Lung (tissue), 12 donors: ENCODE measurements around the gene TMEM89. TPM values are rescaled to one million over a fixed set of nuclear protein-coding genes. Genes with fewer than 3 reads are reported as not detected.

Experiments used
- ATAC-seq: fragments of 200-7000 bp; cut with Tn5 transposase; one replicate; pipeline ENCODE4 v1.9.1; 2020; ENCODE audit warnings: moderate number of reproducible peaks; ENCODE audit not compliant: insufficient read depth, low FRiP score
- DNase-seq, 3 donors: peaks; one replicate each; pipeline ENCODE4 v3.0.0-alpha.2; 2013 to 2017
- H3K27ac ChIP-seq, 2 donors: one replicate each; pipeline ENCODE4 v1.5.1; 2013; ENCODE audit warnings: mild to moderate bottlenecking in 2 of 2, moderate library complexity in 2 of 2, control low read depth in 1 of 2, inconsistent platforms in 1 of 2, low read depth in 1 of 2, low read length in 1 of 2
- H3K27me3 ChIP-seq, 3 donors: one replicate each; pipeline ENCODE4 v1.5.1; 2013; ENCODE audit warnings: low read length in 2 of 3; ENCODE audit not compliant: control insufficient read depth in 3 of 3, insufficient read depth in 3 of 3
- H3K36me3 ChIP-seq, 4 donors: one replicate each; pipeline ENCODE4 v1.5.1; 2013; ENCODE audit warnings: low read length in 4 of 4, mild to moderate bottlenecking in 1 of 4, moderate library complexity in 1 of 4; ENCODE audit not compliant: control insufficient read depth in 4 of 4, insufficient read depth in 4 of 4
- H3K4me1 ChIP-seq, 5 donors: one replicate each; pipeline ENCODE4 v1.5.1; 2013; ENCODE audit warnings: low read length in 5 of 5, mild to moderate bottlenecking in 2 of 5, moderate library complexity in 1 of 5; ENCODE audit not compliant: control insufficient read depth in 5 of 5, insufficient read depth in 5 of 5
- H3K4me3 ChIP-seq: one replicate; pipeline ENCODE4 v1.5.1; 2013; ENCODE audit warnings: mild to moderate bottlenecking, control low read depth, moderate library complexity
- H3K9ac ChIP-seq, 2 donors: one replicate each; pipeline ENCODE4 v1.5.1; 2013; ENCODE audit warnings: low read length in 2 of 2, control low read depth in 1 of 2; ENCODE audit not compliant: insufficient read depth in 1 of 2
- H3K9me3 ChIP-seq, 4 donors: one replicate each; pipeline ENCODE4 v1.5.1; 2013; ENCODE audit warnings: low read length in 3 of 4, mild to moderate bottlenecking in 1 of 4, moderate library complexity in 1 of 4; ENCODE audit not compliant: control insufficient read depth in 4 of 4, insufficient read depth in 3 of 4
- WGBS, 2 donors: extraction: QIAGEN DNeasy Blood & Tissue Kit; methylation state at CpG; one replicate each; pipeline ENCODE4 v1.1.7; 2013; 5-methylcytosine and 5-hydroxymethylcytosine counted together
- polyA plus RNA-seq, 2 donors: library from polyadenylated mRNA; stranded (reverse); fragments of 200-250 nt; gene quantifications; one replicate each; pipeline ENCODE4 v1.2.1, GENCODE V29; 2013
- total RNA-seq, 2 donors: library from RNA; depleted of rRNA in 1 of 2; stranded (reverse); fragments of >200 nt in 1 of 2; gene quantifications; one replicate each; pipeline ENCODE4 v1.2.1, GENCODE V29; 2014 to 2021
- TF ChIP-seq, protein P1 (sequence below): IDR thresholded peaks from 2 replicates; pipeline ENCODE4 v1.5.1; 2012; ENCODE audit warnings: mild to moderate bottlenecking; ENCODE audit errors: control extremely low read depth, extremely low read depth
- donor health status: control.
- donor health status: control.
- donor health status: Bipolar disorder and iron deficiency.
- donor health status: healthy.
- donor health status: DM: yes; HTN: yes; CAD: no.

TMEM89 gene
- total and polyA plus RNA-seq, 4 donors = 0.22 TPM; not detected in 3

DNA sequence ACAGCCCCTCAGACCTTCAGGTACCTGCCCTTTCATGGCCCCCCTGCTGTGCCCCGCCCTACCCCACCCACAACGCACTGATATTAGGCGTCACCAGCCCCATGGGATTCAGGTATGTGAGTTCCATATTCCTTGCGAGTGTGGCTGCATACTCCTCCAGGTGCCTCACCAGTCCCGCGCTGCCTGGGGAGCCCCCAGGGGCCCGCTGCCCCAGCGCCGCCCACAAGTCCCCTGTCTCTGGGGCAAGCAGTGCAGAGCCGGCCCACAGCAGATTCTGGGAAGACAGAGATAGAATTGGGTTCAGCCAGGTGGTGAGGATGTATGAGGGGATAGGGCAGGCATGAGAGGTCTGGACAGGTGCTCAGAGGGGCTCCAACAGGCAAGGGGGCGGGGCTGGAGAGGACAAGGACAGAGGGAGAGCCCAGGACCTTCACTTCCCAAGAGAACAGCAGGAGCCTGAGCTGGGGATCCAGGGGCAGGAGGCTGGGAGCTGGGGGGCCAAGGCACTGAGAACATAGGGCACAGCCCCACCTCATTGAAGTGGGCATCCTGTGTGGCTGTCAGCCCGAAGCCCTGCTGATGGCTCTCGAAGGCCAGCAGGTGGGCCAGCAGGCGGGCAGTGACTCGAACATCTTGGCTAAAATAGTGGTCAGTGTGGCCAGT, 26.8 kb upstream of the TMEM89 start:
- WGBS, 2 donors = 93 to 95% methylated on average over 15 of the region's 15 CpGs
- DNase-seq = no peak

GRCh38 chr3:48647714-48648113, 26.1 kb upstream of the TMEM89 start:
- Histone ChIP-seq H3K9ac (no peak overlapping the region), H3K36me3 (no peaks in the 10 kb centered on the region), H3K4me1 (no peaks in the 10 kb centered on the region), H3K4me3 (no peak overlapping the region), H3K27me3 (no peaks in the 10 kb centered on the region), H3K27ac (no peak overlapping the region), H3K9me3 (no peaks in the 10 kb centered on the region)
- ATAC-seq (no peak), DNase-seq (no peak)
- 90 to 91% methylated on average over 9 of the region's 9 CpGs for WGBS, 2 donors
- TF ChIP-seq, protein P1, sequence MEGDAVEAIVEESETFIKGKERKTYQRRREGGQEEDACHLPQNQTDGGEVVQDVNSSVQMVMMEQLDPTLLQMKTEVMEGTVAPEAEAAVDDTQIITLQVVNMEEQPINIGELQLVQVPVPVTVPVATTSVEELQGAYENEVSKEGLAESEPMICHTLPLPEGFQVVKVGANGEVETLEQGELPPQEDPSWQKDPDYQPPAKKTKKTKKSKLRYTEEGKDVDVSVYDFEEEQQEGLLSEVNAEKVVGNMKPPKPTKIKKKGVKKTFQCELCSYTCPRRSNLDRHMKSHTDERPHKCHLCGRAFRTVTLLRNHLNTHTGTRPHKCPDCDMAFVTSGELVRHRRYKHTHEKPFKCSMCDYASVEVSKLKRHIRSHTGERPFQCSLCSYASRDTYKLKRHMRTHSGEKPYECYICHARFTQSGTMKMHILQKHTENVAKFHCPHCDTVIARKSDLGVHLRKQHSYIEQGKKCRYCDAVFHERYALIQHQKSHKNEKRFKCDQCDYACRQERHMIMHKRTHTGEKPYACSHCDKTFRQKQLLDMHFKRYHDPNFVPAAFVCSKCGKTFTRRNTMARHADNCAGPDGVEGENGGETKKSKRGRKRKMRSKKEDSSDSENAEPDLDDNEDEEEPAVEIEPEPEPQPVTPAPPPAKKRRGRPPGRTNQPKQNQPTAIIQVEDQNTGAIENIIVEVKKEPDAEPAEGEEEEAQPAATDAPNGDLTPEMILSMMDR = no peak

More for the DNA sequence above, 26.8 kb upstream of the TMEM89 start:
- no peak overlapping the region for H3K27ac ChIP-seq
- H3K4me3 ChIP-seq = no peak overlapping the region
- ATAC-seq = no peak
- H3K9me3 ChIP-seq = no peaks in the 10 kb centered on the region
- no peaks in the 10 kb centered on the region for H3K27me3 ChIP-seq
- H3K36me3 ChIP-seq = no peaks in the 10 kb centered on the region
- H3K4me1 ChIP-seq = no peaks in the 10 kb centered on the region
- TF ChIP-seq, protein P1 = no peak
- H3K9ac ChIP-seq = no peak overlapping the region

DNA sequence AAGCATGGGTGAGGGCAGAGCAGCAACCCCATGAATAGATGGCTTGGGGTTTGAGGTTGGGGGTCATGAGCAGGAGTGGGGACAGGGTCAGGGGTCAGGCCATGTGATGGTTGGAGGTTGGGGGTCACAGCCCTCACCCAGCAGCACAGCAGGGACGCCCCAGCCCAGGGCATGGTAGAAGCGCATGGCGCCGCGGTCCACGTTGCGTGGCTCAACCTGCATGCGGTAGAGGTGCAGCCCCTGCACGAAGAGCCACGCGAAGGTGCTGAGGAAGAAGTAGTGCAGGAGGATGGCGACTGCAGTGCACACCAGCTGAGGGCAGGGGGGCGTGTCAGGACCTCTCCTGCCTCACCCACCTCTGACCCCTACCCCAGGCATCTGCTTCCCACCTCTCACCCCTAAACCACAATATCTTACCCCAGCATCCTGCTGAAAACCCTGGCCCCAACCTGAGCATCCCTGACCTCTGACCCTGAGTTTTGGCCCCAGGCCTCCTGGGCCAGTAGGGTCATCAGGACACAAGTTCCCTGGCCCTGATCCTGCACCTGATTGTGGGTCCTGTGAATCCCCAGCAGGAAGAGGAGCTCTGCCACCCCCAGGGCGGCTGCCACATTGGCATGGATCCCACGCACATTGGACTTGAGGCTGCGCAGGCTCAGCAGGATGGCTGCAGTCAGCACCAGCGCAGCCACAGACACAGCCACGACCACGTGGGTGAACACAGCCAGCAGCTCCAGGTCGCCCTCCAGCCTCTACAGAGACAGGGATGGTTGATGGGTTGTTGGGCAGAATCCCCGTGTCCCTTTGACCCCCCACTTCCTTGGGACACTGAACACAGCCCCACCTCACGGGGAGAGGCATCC, 23.6 kb upstream of the TMEM89 start:
- no peak for DNase-seq
- Histone ChIP-seq H3K9ac (no peak overlapping the region), H3K4me3 (no peak overlapping the region), H3K27ac (no peak overlapping the region), H3K36me3 (no peaks in the 10 kb centered on the region), H3K9me3 (no peaks in the 10 kb centered on the region), H3K27me3 (no peaks in the 10 kb centered on the region), H3K4me1 (peaks cover 0 to 2% (median 0%) of the 10 kb centered on the region in 5 donors)
- ATAC-seq = no peak
- TF ChIP-seq, protein P1 = no peak
- 92% methylated on average over 21 to 22 of the region's 22 CpGs for WGBS, 2 donors
